Body of pancreas (tissue), 4 donors: ENCODE measurements around the gene IFNLR1. TPM values are rescaled to one million over a fixed set of nuclear protein-coding genes. Genes with fewer than 3 reads are reported as not detected.

Experiments used
- ATAC-seq: fragments of 150-250 bp; one replicate; pipeline ENCODE4 v1.9.1; 2016
- DNase-seq, 4 donors: peaks; one replicate each; pipeline ENCODE4 v3.0.0-alpha.2; 2019
- H3K27ac ChIP-seq, 4 donors: fragments of 200-600 bp; sonication (generic); 1 replicate in 3 of 4; 2 replicates in 1 of 4; pipeline versions ENCODE4 v1.5.1 to v1.6.1; 2016 to 2019; ENCODE audit warnings: mild to moderate bottlenecking in 1 of 4, mixed read lengths in 1 of 4, moderate library complexity in 1 of 4
- H3K27me3 ChIP-seq, 2 donors: fragments of 200-600 bp; sonication (generic); one replicate each; pipeline ENCODE4 v1.6.0; 2016; ENCODE audit warnings: mild to moderate bottlenecking in 1 of 2
- H3K36me3 ChIP-seq, 2 donors: fragments of 200-600 bp; sonication (generic); replicated peaks in 1 of 2; 2 replicates each; pipeline ENCODE4 v1.5.1; 2016; ENCODE audit warnings: low read depth in 2 of 2; ENCODE audit not compliant: insufficient read depth in 1 of 2
- H3K4me1 ChIP-seq: fragments of 200-600 bp; sonication (generic); one replicate; pipeline ENCODE4 v1.6.0; 2016
- H3K4me3 ChIP-seq, 2 donors: fragments of 200-600 bp; sonication (generic); 1 replicate in 1 of 2; 2 replicates in 1 of 2; pipeline ENCODE4 v1.5.1; 2016 to 2019
- H3K9me3 ChIP-seq, 3 donors: fragments of 200-600 bp; sonication (generic); 1 replicate in 2 of 3; 2 replicates in 1 of 3; pipeline ENCODE4 v1.5.1; 2016
- POLR2A ChIP-seq, 3 donors: fragments of 450-650 bp; IDR thresholded peaks; one replicate each; pipeline ENCODE4 v1.6.1; 2016; ENCODE audit warnings: antibody characterized with exemption in 3 of 3, mild to moderate bottlenecking in 2 of 3
- WGBS, 2 donors: methylation state at CpG; one replicate each; pipeline ENCODE4 v1.1.5; 2017; 5-methylcytosine and 5-hydroxymethylcytosine counted together
- intact Hi-C: fragments of 100-400 bp; cut with DNase I; formaldehyde crosslinking; loops from one replicate; pipeline ENCODE4 v1.15.1; 2023
- total RNA-seq, 2 donors: library from RNA; depleted of rRNA; stranded (reverse); fragments of >200 nt; gene quantifications; one replicate each; pipeline ENCODE4 v1.1.0, GENCODE V29; 2016
- TF ChIP-seq, protein P1 (sequence below), 7 experiments: fragments of 450-650 bp in 4 of 7; fragments of 200-600 bp in 3 of 7; sonication (generic) in 3 of 7; IDR thresholded peaks; one replicate each; pipeline ENCODE4 v1.5.1; 2016 to 2019; ENCODE audit warnings: antibody characterized with exemption in 7 of 7

IFNLR1 gene
- total RNA-seq, 2 donors from 2014 or later, result 4.6 to 5.4 TPM

DNA sequence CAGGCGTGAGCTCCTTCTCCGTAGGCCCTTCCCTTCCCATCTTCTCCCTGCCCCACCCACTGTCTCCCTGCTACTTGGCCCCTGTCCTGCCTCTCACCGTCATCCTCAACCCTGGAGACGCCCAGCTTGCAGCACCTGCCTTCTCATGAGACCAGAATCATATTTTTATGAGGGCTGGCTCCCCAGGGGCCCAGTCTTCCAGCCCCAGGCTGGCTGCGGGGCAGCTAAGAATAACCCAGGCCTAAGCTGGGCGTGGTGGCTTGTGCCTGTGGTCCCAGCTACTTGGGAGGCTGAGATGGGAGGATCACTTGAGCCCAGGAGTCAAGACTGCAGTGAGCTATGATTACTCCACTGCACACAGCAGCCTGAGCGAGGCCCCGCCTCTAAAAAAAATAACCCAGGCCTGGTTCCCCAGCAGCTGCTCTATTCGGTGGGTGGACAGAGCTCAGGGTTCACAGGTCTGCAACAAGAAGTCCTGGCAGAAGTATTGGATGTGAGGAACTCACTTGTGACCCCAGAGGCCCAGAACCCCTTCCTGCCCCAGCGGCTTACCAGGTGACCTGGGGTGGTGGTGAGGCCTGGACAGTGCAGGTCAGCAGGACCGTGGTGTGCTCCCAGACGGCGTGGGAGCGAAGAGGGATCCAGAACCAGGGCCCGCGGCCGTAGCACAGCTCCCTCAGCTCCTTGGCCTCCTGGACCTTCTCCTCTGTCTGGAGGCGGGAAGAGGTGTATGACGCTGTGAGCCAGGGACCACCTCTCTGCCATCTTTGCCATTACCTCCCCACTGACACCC, 81.5 kb downstream of the IFNLR1 start:
- Histone ChIP-seq H3K27me3 (no peaks in the 10 kb centered on the region), H3K4me1 (peaks cover 24% of the 10 kb centered on the region), H3K27ac (no peak overlapping the region), H3K9me3 (no peaks in the 10 kb centered on the region), H3K36me3 (no peaks in the 10 kb centered on the region), H3K4me3 (no peak overlapping the region)
- 86% methylated on average over 13 to 19 of the region's 19 CpGs for WGBS, 2 donors
- DNase-seq (no peak), ATAC-seq (no peak)
- intact Hi-C loops, result no loop called here
- TF ChIP-seq, protein P1, sequence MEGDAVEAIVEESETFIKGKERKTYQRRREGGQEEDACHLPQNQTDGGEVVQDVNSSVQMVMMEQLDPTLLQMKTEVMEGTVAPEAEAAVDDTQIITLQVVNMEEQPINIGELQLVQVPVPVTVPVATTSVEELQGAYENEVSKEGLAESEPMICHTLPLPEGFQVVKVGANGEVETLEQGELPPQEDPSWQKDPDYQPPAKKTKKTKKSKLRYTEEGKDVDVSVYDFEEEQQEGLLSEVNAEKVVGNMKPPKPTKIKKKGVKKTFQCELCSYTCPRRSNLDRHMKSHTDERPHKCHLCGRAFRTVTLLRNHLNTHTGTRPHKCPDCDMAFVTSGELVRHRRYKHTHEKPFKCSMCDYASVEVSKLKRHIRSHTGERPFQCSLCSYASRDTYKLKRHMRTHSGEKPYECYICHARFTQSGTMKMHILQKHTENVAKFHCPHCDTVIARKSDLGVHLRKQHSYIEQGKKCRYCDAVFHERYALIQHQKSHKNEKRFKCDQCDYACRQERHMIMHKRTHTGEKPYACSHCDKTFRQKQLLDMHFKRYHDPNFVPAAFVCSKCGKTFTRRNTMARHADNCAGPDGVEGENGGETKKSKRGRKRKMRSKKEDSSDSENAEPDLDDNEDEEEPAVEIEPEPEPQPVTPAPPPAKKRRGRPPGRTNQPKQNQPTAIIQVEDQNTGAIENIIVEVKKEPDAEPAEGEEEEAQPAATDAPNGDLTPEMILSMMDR (IDR thresholded peaks at IDR 0.05), result no peak
- no peak for TF ChIP-seq POLR2A (IDR thresholded peaks at IDR 0.05)

DNA sequence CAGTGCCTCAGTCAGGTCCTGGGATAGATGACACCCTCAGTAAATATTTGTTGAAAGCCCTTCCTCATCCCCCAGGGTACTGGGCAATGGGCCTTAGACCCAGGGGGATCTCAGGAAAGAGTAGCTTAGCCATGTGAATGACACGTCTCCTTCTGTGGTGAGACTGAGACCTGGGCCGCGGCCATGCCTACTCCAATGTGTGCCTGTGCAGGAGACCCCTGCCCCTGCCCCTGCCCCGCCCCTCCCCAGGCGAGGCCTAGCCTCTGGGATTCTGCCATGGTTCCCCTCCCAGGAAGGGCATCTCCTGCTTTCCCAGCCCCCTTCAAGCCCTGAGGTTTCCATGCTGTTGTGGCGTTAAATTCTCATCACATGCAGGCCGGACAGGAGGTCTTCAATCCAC, 82.2 kb downstream of the IFNLR1 start:
- no peak overlapping the region for H3K27ac ChIP-seq
- H3K36me3 ChIP-seq, result no peaks in the 10 kb centered on the region
- intact Hi-C loops, result no loop called here
- no peak for DNase-seq
- 88 to 96% methylated on average over 3 to 6 of the region's 7 CpGs for WGBS, 2 donors
- H3K27me3 ChIP-seq, result no peaks in the 10 kb centered on the region
- H3K9me3 ChIP-seq, result no peaks in the 10 kb centered on the region
- no peak overlapping the region for H3K4me3 ChIP-seq
- ATAC-seq, result no peak
- TF ChIP-seq, protein P1 (IDR thresholded peaks at IDR 0.05), result no peak
- no peak for TF ChIP-seq POLR2A (IDR thresholded peaks at IDR 0.05)
- peaks cover 26% of the 10 kb centered on the region for H3K4me1 ChIP-seq

Other genes with a start within 250 kb of the IFNLR1 start
- gene PNRC2, start 227.5 kb downstream of the IFNLR1 start, total RNA-seq, result 10 to 100 TPM; 54.4 to 64.6 TPM
- gene SRSF10, start 207.0 kb downstream of the IFNLR1 start, total RNA-seq, result 10 to 100 TPM; 61.5 to 89.7 TPM
- 1 to 10 TPM; 2.3 to 4.3 TPM for gene MYOM3, start 75.2 kb downstream of the IFNLR1 start, total RNA-seq
- 100 to 1,000 TPM in 1 of 2 donors, 10 to 100 TPM in 1; 49.1 to 133 TPM for gene IL22RA1, start 44.1 kb downstream of the IFNLR1 start, total RNA-seq
- gene GRHL3, start 132.1 kb upstream of the IFNLR1 start, total RNA-seq, result not detected
- 1 to 10 TPM; 1.6 to 2.6 TPM for gene STPG1, start 226.5 kb upstream of the IFNLR1 start, total RNA-seq
- 10 to 100 TPM; 36.8 to 65.9 TPM for gene NIPAL3, start 228.5 kb upstream of the IFNLR1 start, total RNA-seq